NOMO-1 treated with dmso at 0.1 percent for 144 hours (cell line): ENCODE data around the gene ATP5PB.

Experiments
- DNase-seq: peaks from one replicate; lab custom pipeline; 2025; ENCODE audit not compliant: unreplicated experiment; lab: John Stamatoyannopoulos, UW

Gene ATP5PB

GRCh38 chr1:111446967-111447892, 2.0 kb upstream of the ATP5PB start:
- no peak for DNase-seq

GRCh38 chr1:111448482-111448917, 764 bp upstream of the ATP5PB start:
- DNase-seq, result no peak

- no peak for DNase-seq
These were observed 396 bp downstream of the ATP5PB start for GRCh38 chr1:111449703-111450017.

GRCh38 chr1:111450185-111450584, 921 bp downstream of the ATP5PB start:
- no peak for DNase-seq

GRCh38 chr1:111452581-111452980, 3.3 kb downstream of the ATP5PB start:
- DNase-seq, result no peak

GRCh38 chr1:111453706-111454105, 4.4 kb downstream of the ATP5PB start:
- no peak for DNase-seq

GRCh38 chr1:111454859-111455641, 5.8 kb downstream of the ATP5PB start:
- no peak for DNase-seq

- no peak for DNase-seq
These were observed 6.4 kb downstream of the ATP5PB start for GRCh38 chr1:111455642-111456031.

- DNase-seq, result no peak
These were observed 12.5 kb downstream of the ATP5PB start for GRCh38 chr1:111461765-111462164.

GRCh38 chr1:111462370-111463028, 13.2 kb downstream of the ATP5PB start:
- DNase-seq, result no peak

GRCh38 chr1:111463029-111463683, 13.9 kb downstream of the ATP5PB start:
- no peak for DNase-seq

- no peak for DNase-seq
These were observed 16.5 kb downstream of the ATP5PB start for GRCh38 chr1:111465754-111466153.

- DNase-seq, result no peak
These were observed 17.2 kb downstream of the ATP5PB start for GRCh38 chr1:111466480-111466879.

- DNase-seq, result no peak
These were observed 18.8 kb downstream of the ATP5PB start for GRCh38 chr1:111467865-111468716.

- DNase-seq, result no peak
These were observed 19.4 kb downstream of the ATP5PB start for GRCh38 chr1:111468717-111469100.

- DNase-seq, result no peak
These were observed 20.3 kb downstream of the ATP5PB start for GRCh38 chr1:111469539-111469938.

GRCh38 chr1:111470596-111470995, 21.3 kb downstream of the ATP5PB start:
- DNase-seq, result no peak

GRCh38 chr1:111471012-111471411, 21.7 kb downstream of the ATP5PB start:
- peak; percentile 96 for DNase-seq

GRCh38 chr1:111471538-111471937, 22.3 kb downstream of the ATP5PB start:
- DNase-seq, result no peak

GRCh38 chr1:111474106-111474505, 24.8 kb downstream of the ATP5PB start:
- no peak for DNase-seq
